Testis (tissue), 2 donors: ENCODE results near the gene DENND10.

Source experiments
- CTCF ChIP-seq, 3 experiments: fragments of 450-650 bp in 2 of 3; fragments of 200-600 bp in 1 of 3; sonication (generic) in 1 of 3; IDR thresholded peaks; one replicate each; pipeline ENCODE4 v1.5.1; 2016 to 2019; ENCODE audit warnings: antibody characterized with exemption in 3 of 3, mild to moderate bottlenecking in 2 of 3, moderate library complexity in 1 of 3
- POLR2A ChIP-seq: fragments of 450-650 bp; IDR thresholded peaks from one replicate; pipeline ENCODE4 v1.6.1; 2017; ENCODE audit warnings: antibody characterized with exemption, mild to moderate bottlenecking, moderate library complexity

GRCh38 chr10:119100434-119101238 lies 3.3 kb upstream of the DENND10 start:
- TF ChIP-seq CTCF (IDR thresholded peaks at IDR 0.05) (no peak), POLR2A (no peak)
